ENCODE results near the gene LPIN1. TPM values are rescaled to one million over a fixed set of nuclear protein-coding genes. Genes with fewer than 3 reads are reported as not detected.

The LPIN1 gene
- total and polyA plus RNA-seq, 2 of the 8 experiments (the other 6 are each of a cell fraction or from before 2014, with no cell fraction given) = 4.3 to 9.8 TPM

- TF ChIP-seq CHD7 (IDR thresholded peaks at IDR 0.05; ENCODE audit: insufficient replicate concordance, low read length) (no peak), ATF2 (IDR thresholded peaks at IDR 0.05; ENCODE audit: low read length) (no peak), KDM1A (IDR thresholded peaks at IDR 0.05; ENCODE audit: borderline replicate concordance, low read length) (no peak), HDAC6 (IDR thresholded peaks at IDR 0.05; ENCODE audit: low read depth, low read length) (no peak), SAP30 (IDR thresholded peaks at IDR 0.05; ENCODE audit: insufficient read depth, insufficient replicate concordance, low read length) (no peak), ZNF274 (IDR thresholded peaks at IDR 0.05; ENCODE audit: borderline replicate concordance, extremely low read depth, low read length) (no peak), TEAD4 (IDR thresholded peaks at IDR 0.05; ENCODE audit: low read depth, low read length) (no peak), RAD21 (IDR thresholded peaks at IDR 0.05 in 1 of 2, conservative IDR thresholded peaks at IDR 0.05 in 1 of 2; ENCODE audit: low read depth in 2 of 2, low read length in 2 of 2) (no peak)
- TF ChIP-seq, protein P1, sequence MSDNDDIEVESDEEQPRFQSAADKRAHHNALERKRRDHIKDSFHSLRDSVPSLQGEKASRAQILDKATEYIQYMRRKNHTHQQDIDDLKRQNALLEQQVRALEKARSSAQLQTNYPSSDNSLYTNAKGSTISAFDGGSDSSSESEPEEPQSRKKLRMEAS (IDR thresholded peaks at IDR 0.05) = no peak
These were observed 4.0 kb downstream of the LPIN1 start (continued) for GRCh38 chr2:11750422-11750821.

All from H1 (cell line).